ENCODE data around the gene SCAMP5. TPM values are rescaled to one million over a fixed set of nuclear protein-coding genes. Genes with fewer than 3 reads are reported as not detected.

Gene SCAMP5
- total RNA-seq, 2 experiments from 2014 or later = 0.65 to 1.1 TPM

GRCh38 chr15:75045332-75046015 is 50.1 kb downstream of the SCAMP5 start:
- CTCF ChIA-PET = interaction anchor here (0.8 to 1.5 kb wide), 5 partner anchors 8 to 164 kb away, joined by 3 read pairs; partner anchors contain the start of genes C15orf39 and PPCDC
- no peak overlapping the region for H3K4me3 Mint-ChIP-seq
- H3K9me3 Mint-ChIP-seq = no peaks in the 10 kb centered on the region
- intact Hi-C loops (cut with micrococcal nuclease) = no loop called here
- ATAC-seq (no peak), DNase-seq (no peak)
- peaks cover 41% of the 10 kb centered on the region for H3K4me1 Mint-ChIP-seq (ENCODE audit: low read depth)
- no peaks in the 10 kb centered on the region for H3K27me3 Mint-ChIP-seq
- POLR2A ChIA-PET = interaction anchor here (0.5 to 2.1 kb wide), 2 partner anchors 21 to 164 kb away, joined by 3 to 7 read pairs; no protein-coding TSS in a partner anchor
- TF ChIP-seq CTCF (IDR thresholded peaks at IDR 0.05) = no peak
- H3K36me3 Mint-ChIP-seq (ENCODE audit: low read depth) = peaks cover 22% of the 10 kb centered on the region
- no peak overlapping the region for H3K27ac Mint-ChIP-seq

- H3K9me3 Mint-ChIP-seq = no peaks in the 10 kb centered on the region
- intact Hi-C loops (cut with micrococcal nuclease) = no loop called here
- no peaks in the 10 kb centered on the region for H3K27me3 Mint-ChIP-seq
- TF ChIP-seq CTCF (IDR thresholded peaks at IDR 0.05) = no peak
- H3K36me3 Mint-ChIP-seq (ENCODE audit: low read depth) = peaks cover 20% of the 10 kb centered on the region
- H3K4me1 Mint-ChIP-seq (ENCODE audit: low read depth) = peaks cover 32% of the 10 kb centered on the region
- ChIA-PET CTCF (interaction anchor here (1.7 kb wide), 1 partner anchor 153 kb away, joined by 4 read pairs; the partner anchor contains the start of gene C15orf39), POLR2A (no interaction called here)
- no peak for DNase-seq
- ATAC-seq = no peak
- H3K4me3 Mint-ChIP-seq = no peak overlapping the region
- H3K27ac Mint-ChIP-seq = no peak overlapping the region
Observed at GRCh38 chr15:75048394-75048793, 53.0 kb downstream of the SCAMP5 start.

GRCh38 chr15:75049392-75049791 is 54.0 kb downstream of the SCAMP5 start:
- Mint-ChIP-seq H3K27me3 (no peaks in the 10 kb centered on the region), H3K4me3 (no peak overlapping the region), H3K4me1 (ENCODE audit: low read depth) (peaks cover 24% of the 10 kb centered on the region), H3K27ac (no peak overlapping the region), H3K36me3 (ENCODE audit: low read depth) (peaks cover 17% of the 10 kb centered on the region), H3K9me3 (no peaks in the 10 kb centered on the region)
- TF ChIP-seq CTCF (IDR thresholded peaks at IDR 0.05) = no peak
- intact Hi-C loops (cut with micrococcal nuclease) = no loop called here
- CTCF ChIA-PET = interaction anchor here (1.7 kb wide), 1 partner anchor 152 kb away, joined by 4 read pairs; the partner anchor contains the start of gene C15orf39
- ATAC-seq (no peak), DNase-seq (no peak)
- POLR2A ChIA-PET = interaction anchor here (0.7 kb wide), 1 partner anchor 35 kb away, joined by 3 read pairs; no protein-coding TSS in a partner anchor

- POLR2A ChIA-PET = no interaction called here
- Mint-ChIP-seq H3K9me3 (no peaks in the 10 kb centered on the region), H3K27me3 (no peaks in the 10 kb centered on the region), H3K27ac (no peak overlapping the region), H3K4me3 (no peak overlapping the region), H3K36me3 (ENCODE audit: low read depth) (peaks cover 13% of the 10 kb centered on the region), H3K4me1 (ENCODE audit: low read depth) (peaks cover 17% of the 10 kb centered on the region)
- intact Hi-C loops (cut with micrococcal nuclease) = no loop called here
- CTCF ChIA-PET = interaction anchor here (1.0 kb wide), 1 partner anchor 21 kb away, joined by 3 read pairs; no protein-coding TSS in a partner anchor
- TF ChIP-seq CTCF (IDR thresholded peaks at IDR 0.05) = no peak
- no peak for DNase-seq
- no peak for ATAC-seq
Observed at GRCh38 chr15:75050283-75050682, 54.9 kb downstream of the SCAMP5 start.

- Mint-ChIP-seq H3K27me3 (no peaks in the 10 kb centered on the region), H3K4me3 (no peak overlapping the region), H3K36me3 (ENCODE audit: low read depth) (peaks cover 9% of the 10 kb centered on the region), H3K9me3 (no peaks in the 10 kb centered on the region), H3K4me1 (ENCODE audit: low read depth) (peaks cover 13% of the 10 kb centered on the region), H3K27ac (no peak overlapping the region)
- ATAC-seq (no peak), DNase-seq (no peak)
- CTCF ChIA-PET = no interaction called here
- POLR2A ChIA-PET = no interaction called here
- intact Hi-C loops (cut with micrococcal nuclease) = no loop called here
- no peak for TF ChIP-seq CTCF (IDR thresholded peaks at IDR 0.05)
Observed at GRCh38 chr15:75051191-75051608, 55.8 kb downstream of the SCAMP5 start.
